Measurements from ENCODE around the gene ACSF2.

Gene ACSF2

GRCh38 chr17:50499721-50500120 lies 73.7 kb downstream of the ACSF2 start:
- TF ChIP-seq CTCF (IDR thresholded peaks at IDR 0.05; ENCODE audit: low read depth, low read length) = no peak
- no peak overlapping the region for H3K4me3 ChIP-seq (replicated peaks in 1 of 2; ENCODE audit: low read depth in 2 of 2, low read length in 2 of 2)
- DNase-seq (ENCODE audit: low read depth in 2 of 2) = no peak

GRCh38 chr17:50501054-50501453 lies 75.0 kb downstream of the ACSF2 start:
- H3K4me3 ChIP-seq (replicated peaks in 1 of 2; ENCODE audit: low read depth in 2 of 2, low read length in 2 of 2) = no peak overlapping the region
- TF ChIP-seq CTCF (IDR thresholded peaks at IDR 0.05; ENCODE audit: low read depth, low read length) = peak; percentile 36
- DNase-seq (ENCODE audit: low read depth in 2 of 2) = peak; percentile 43 to 61

GRCh38 chr17:50502301-50502990 lies 76.4 kb downstream of the ACSF2 start:
- TF ChIP-seq CTCF (IDR thresholded peaks at IDR 0.05; ENCODE audit: low read depth, low read length) = no peak
- no peak overlapping the region for H3K4me3 ChIP-seq (replicated peaks in 1 of 2; ENCODE audit: low read depth in 2 of 2, low read length in 2 of 2)
- DNase-seq (ENCODE audit: low read depth in 2 of 2) = no peak

GRCh38 chr17:50505591-50506130 lies 79.6 kb downstream of the ACSF2 start:
- no peak for DNase-seq (ENCODE audit: low read depth in 2 of 2)
- no peak overlapping the region for H3K4me3 ChIP-seq (replicated peaks in 1 of 2; ENCODE audit: low read depth in 2 of 2, low read length in 2 of 2)
- no peak for TF ChIP-seq CTCF (IDR thresholded peaks at IDR 0.05; ENCODE audit: low read depth, low read length)

- TF ChIP-seq CTCF (IDR thresholded peaks at IDR 0.05; ENCODE audit: low read depth, low read length) = no peak
- H3K4me3 ChIP-seq (replicated peaks in 1 of 2; ENCODE audit: low read depth in 2 of 2, low read length in 2 of 2) = no peak overlapping the region
- no peak for DNase-seq (ENCODE audit: low read depth in 2 of 2)
Observed at GRCh38 chr17:50506298-50506697, 80.3 kb downstream of the ACSF2 start.

GRCh38 chr17:50507871-50508572 lies 82.0 kb downstream of the ACSF2 start, which contains the start of gene MYCBPAP:
Gene MYCBPAP (plus strand): TSS chr17:50508439. CDS start chr17:50508675, 236 bp downstream.
- no peak for TF ChIP-seq CTCF (IDR thresholded peaks at IDR 0.05; ENCODE audit: low read depth, low read length)
- DNase-seq (ENCODE audit: low read depth in 2 of 2) = peak; percentile 77 to 86
- H3K4me3 ChIP-seq (replicated peaks in 1 of 2; ENCODE audit: low read depth in 2 of 2, low read length in 2 of 2) = peak within 1 kb of the TSS; percentile 35 to 55

Measured in cardiac fibroblast (primary cell).